Keratinocyte (primary cell): ENCODE data around the gene MSGN1. TPM values are rescaled to one million over a fixed set of nuclear protein-coding genes. Genes with fewer than 3 reads are reported as not detected.

Source experiments
- DNase-seq: peaks from one replicate; pipeline ENCODE4 v3.0.0-alpha.2; 2011; ENCODE audit warnings: low read depth, missing footprints, low spot score
- FAIRE-seq: peaks from 2 replicates; lab custom pipeline; 2011; peaks lifted over from hg19 to GRCh38; lab: Jason Lieb, UNC
- H2AFZ ChIP-seq: 2 replicates; pipeline ENCODE4 v1.6.0; 2012; ENCODE audit warnings: low read length, control low read depth, inconsistent platforms; ENCODE audit not compliant: control insufficient read depth
- H3K27ac ChIP-seq: 2 replicates; pipeline ENCODE4 v1.5.1; 2011; ENCODE audit warnings: low read length; ENCODE audit not compliant: control insufficient read depth, insufficient read depth
- H3K27me3 ChIP-seq: 3 replicates; pipeline ENCODE4 v1.6.0; 2011; ENCODE audit warnings: low read length; ENCODE audit not compliant: control insufficient read depth, insufficient read depth; ENCODE audit errors: extremely low read depth
- H3K36me3 ChIP-seq, 2 experiments: 2 replicates in 1 of 2; 3 replicates in 1 of 2; pipeline ENCODE4 v1.5.1; 2011; ENCODE audit warnings: low read length in 2 of 2, mild to moderate bottlenecking in 1 of 2; ENCODE audit not compliant: control insufficient read depth in 2 of 2, insufficient read depth in 2 of 2; ENCODE audit errors: extremely low read depth in 1 of 2
- H3K4me1 ChIP-seq: 3 replicates; pipeline ENCODE4 v1.5.1; 2011; ENCODE audit warnings: low read length; ENCODE audit not compliant: control insufficient read depth, insufficient read depth; ENCODE audit errors: extremely low read depth
- H3K4me2 ChIP-seq: 3 replicates; pipeline ENCODE4 v1.6.0; 2011; ENCODE audit warnings: low read depth, low read length; ENCODE audit not compliant: control insufficient read depth, insufficient read depth; ENCODE audit errors: extremely low read depth
- H3K4me3 ChIP-seq, 3 experiments: fragments of 200-600 bp in 1 of 3; sonication (generic) in 1 of 3; 2 replicates in 2 of 3; 3 replicates in 1 of 3; pipeline ENCODE4 v1.5.1; 2011 to 2016; ENCODE audit warnings: low read length in 3 of 3, mild to moderate bottlenecking in 3 of 3, control low read depth in 2 of 3, inconsistent platforms in 1 of 3, low read depth in 1 of 3, mixed read lengths in 1 of 3, mixed run types in 1 of 3, moderate library complexity in 1 of 3; ENCODE audit not compliant: control insufficient read depth in 2 of 3, insufficient read depth in 2 of 3; ENCODE audit errors: extremely low read depth in 1 of 3
- H3K79me2 ChIP-seq: 2 replicates; pipeline ENCODE4 v1.6.0; 2012; ENCODE audit warnings: low read length; ENCODE audit not compliant: control insufficient read depth, insufficient read depth
- H3K9ac ChIP-seq: 3 replicates; pipeline ENCODE4 v1.6.0; 2011; ENCODE audit warnings: low read length; ENCODE audit not compliant: control insufficient read depth, insufficient read depth; ENCODE audit errors: extremely low read depth
- H3K9me1 ChIP-seq: 3 replicates; pipeline ENCODE4 v1.6.0; 2011; ENCODE audit warnings: low read length; ENCODE audit not compliant: control insufficient read depth, insufficient read depth; ENCODE audit errors: extremely low read depth
- H3K9me3 ChIP-seq: 2 replicates; pipeline ENCODE4 v1.5.1; 2012; ENCODE audit warnings: low read depth, low read length; ENCODE audit not compliant: control insufficient read depth
- H4K20me1 ChIP-seq: 3 replicates; pipeline ENCODE4 v1.6.0; 2011; ENCODE audit warnings: low read length; ENCODE audit not compliant: control insufficient read depth, insufficient read depth; ENCODE audit errors: extremely low read depth
- EZH2 ChIP-seq: IDR thresholded peaks from one replicate; pipeline ENCODE4 v1.6.1; 2012; ENCODE audit warnings: inconsistent platforms, mild to moderate bottlenecking, low read length, moderate library complexity
- dilution Hi-C: fragments of 300-500 bp; cut with MboI; formaldehyde crosslinking; loops from one replicate; pipeline ENCODE4 v1.7.0; 2020; ENCODE audit warnings: low sequenced_read_pairs; ENCODE audit not compliant: extremely low pct_ligation_motif_present
- polyA plus RNA-seq, 5 experiments: library from polyadenylated mRNA; depleted of rRNA in 3 of 5; stranded (reverse) in 3 of 5; stranded (forward) in 1 of 5; unstranded in 1 of 5; fragments of >200 nt; gene quantifications; 1 replicate in 1 of 5; 2 replicates in 3 of 5; 3 replicates in 1 of 5; pipeline versions ENCODE4 v1.2.1 to v1.2.3, GENCODE V29; 2011 to 2012; ENCODE audit warnings: missing spikeins in 2 of 5, low read depth in 1 of 5, low replicate concordance in 1 of 5
- TF ChIP-seq, protein P1 (sequence below), 3 experiments: IDR thresholded peaks in 1 of 3; conservative IDR thresholded peaks in 1 of 3; optimal IDR thresholded peaks in 1 of 3; 2 replicates in 2 of 3; 3 replicates in 1 of 3; pipeline versions ENCODE3 to v1.5.1; 2011; ENCODE audit warnings: low read length in 3 of 3, mild to moderate bottlenecking in 3 of 3, moderate library complexity in 2 of 3, control low read depth in 1 of 3, inconsistent platforms in 1 of 3; ENCODE audit not compliant: insufficient read depth in 2 of 3; ENCODE audit errors: extremely low read depth in 1 of 3

Gene MSGN1
- polyA plus RNA-seq, 1 donor (not counting 4 experiments of a cell fraction or from before 2014, with no cell fraction given), result 0.22 TPM

DNA sequence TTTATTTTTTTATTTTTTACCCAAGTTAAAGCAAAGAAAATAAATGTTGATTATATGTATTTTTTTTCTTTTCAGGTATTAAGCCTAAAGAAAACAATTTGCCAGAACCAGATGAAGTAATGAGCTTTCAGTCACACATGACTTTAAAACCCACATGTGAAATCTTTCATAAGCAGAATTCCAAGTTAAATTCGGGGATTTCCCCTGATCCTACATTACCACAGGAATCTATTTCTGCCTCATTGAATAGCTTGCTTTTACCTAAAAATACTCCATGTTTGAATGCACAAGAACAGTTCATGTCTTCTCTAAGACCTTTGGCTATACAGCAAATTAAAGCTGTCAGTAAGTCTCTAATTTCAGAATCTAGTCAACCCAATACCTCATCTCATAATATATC lies 35.7 kb upstream of the MSGN1 start:
- TF ChIP-seq EZH2, result no peak
- TF ChIP-seq, protein P1, sequence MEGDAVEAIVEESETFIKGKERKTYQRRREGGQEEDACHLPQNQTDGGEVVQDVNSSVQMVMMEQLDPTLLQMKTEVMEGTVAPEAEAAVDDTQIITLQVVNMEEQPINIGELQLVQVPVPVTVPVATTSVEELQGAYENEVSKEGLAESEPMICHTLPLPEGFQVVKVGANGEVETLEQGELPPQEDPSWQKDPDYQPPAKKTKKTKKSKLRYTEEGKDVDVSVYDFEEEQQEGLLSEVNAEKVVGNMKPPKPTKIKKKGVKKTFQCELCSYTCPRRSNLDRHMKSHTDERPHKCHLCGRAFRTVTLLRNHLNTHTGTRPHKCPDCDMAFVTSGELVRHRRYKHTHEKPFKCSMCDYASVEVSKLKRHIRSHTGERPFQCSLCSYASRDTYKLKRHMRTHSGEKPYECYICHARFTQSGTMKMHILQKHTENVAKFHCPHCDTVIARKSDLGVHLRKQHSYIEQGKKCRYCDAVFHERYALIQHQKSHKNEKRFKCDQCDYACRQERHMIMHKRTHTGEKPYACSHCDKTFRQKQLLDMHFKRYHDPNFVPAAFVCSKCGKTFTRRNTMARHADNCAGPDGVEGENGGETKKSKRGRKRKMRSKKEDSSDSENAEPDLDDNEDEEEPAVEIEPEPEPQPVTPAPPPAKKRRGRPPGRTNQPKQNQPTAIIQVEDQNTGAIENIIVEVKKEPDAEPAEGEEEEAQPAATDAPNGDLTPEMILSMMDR (optimal IDR thresholded peaks at IDR 0.05 in 1 of 3, IDR thresholded peaks at IDR 0.05 in 1 of 3, conservative IDR thresholded peaks at IDR 0.05 in 1 of 3; ENCODE audit: extremely low read depth in 1 of 3, insufficient read depth in 2 of 3, low read length in 3 of 3), result no peak
- Histone ChIP-seq H3K4me1 (no peaks in the 10 kb centered on the region), H2AFZ (no peak overlapping the region), H3K9me1 (no peaks in the 10 kb centered on the region), H4K20me1 (no peaks in the 10 kb centered on the region), H3K4me3 (no peak overlapping the region), H3K36me3 (peaks cover 0 to 3% of the 10 kb centered on the region in 2 experiments), H3K27ac (no peak overlapping the region), H3K27me3 (no peaks in the 10 kb centered on the region), H3K9me3 (no peaks in the 10 kb centered on the region), H3K4me2 (no peak overlapping the region), H3K9ac (no peak overlapping the region), H3K79me2 (no peaks in the 10 kb centered on the region)
- no peak for DNase-seq
- dilution Hi-C loops, result no loop called here
- no peak for FAIRE-seq

DNA sequence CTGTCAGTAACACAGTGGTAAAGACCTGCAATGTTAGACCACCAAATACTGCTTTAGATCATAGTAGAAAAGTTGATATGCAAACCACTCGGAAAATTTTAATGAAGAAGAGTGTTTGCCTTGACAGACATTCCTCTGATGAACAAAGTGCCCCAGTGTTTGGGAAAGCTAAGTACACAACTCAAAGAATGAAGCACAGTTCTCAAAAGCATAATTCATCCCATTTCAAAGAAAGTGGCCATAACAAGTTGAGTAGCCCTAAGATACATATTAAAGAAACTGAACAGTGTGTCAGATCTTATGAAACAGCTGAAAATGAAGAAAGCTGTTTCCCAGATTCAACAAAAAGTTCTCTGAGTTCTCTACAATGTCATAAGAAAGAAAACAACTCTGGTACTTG lies 34.8 kb upstream of the MSGN1 start:
- Histone ChIP-seq H3K27me3 (no peaks in the 10 kb centered on the region), H3K4me3 (no peak overlapping the region), H3K79me2 (no peaks in the 10 kb centered on the region), H3K4me1 (no peaks in the 10 kb centered on the region), H3K36me3 (peaks cover 0 to under 1% of the 10 kb centered on the region in 2 experiments), H3K9me3 (no peaks in the 10 kb centered on the region), H4K20me1 (no peaks in the 10 kb centered on the region), H3K9ac (no peak overlapping the region), H2AFZ (no peak overlapping the region), H3K4me2 (no peak overlapping the region), H3K27ac (no peak overlapping the region), H3K9me1 (no peaks in the 10 kb centered on the region)
- no peak for DNase-seq
- TF ChIP-seq, protein P1 (optimal IDR thresholded peaks at IDR 0.05 in 1 of 3, IDR thresholded peaks at IDR 0.05 in 1 of 3, conservative IDR thresholded peaks at IDR 0.05 in 1 of 3; ENCODE audit: extremely low read depth in 1 of 3, insufficient read depth in 2 of 3, low read length in 3 of 3), result no peak
- dilution Hi-C loops, result no loop called here
- FAIRE-seq, result no peak
